Activated B cell treated with CpG ODN at 0.5 μM for 24 hours (primary cell): ENCODE results near the gene SNX15. TPM values are rescaled to one million over a fixed set of nuclear protein-coding genes. Genes with fewer than 3 reads are reported as not detected.
A peak's percentile ranks its signal among the peaks of the same experiment; 100 is the strongest.

ENCODE experiments used
- ATAC-seq: fragments of 200-7000 bp; cut with Tn5 transposase; one replicate; pipeline ENCODE4 v1.10.0; 2021; ENCODE audit warnings: low read depth, mild to moderate bottlenecking, moderate library complexity
- CTCF ChIA-PET: fragments of 350-600 bp; sonication (Branson Sonifier 250); formaldehyde crosslinking; loops from one replicate; lab custom pipeline; 2021; ENCODE audit warnings: antibody characterized with exemption; lab: Charles Lee
- POLR2A ChIA-PET: fragments of 350-600 bp; sonication (Branson Sonifier 250); formaldehyde crosslinking; loops from one replicate; lab custom pipeline; 2021; ENCODE audit warnings: antibody characterized with exemption; lab: Charles Lee
- DNase-seq: peaks from one replicate; pipeline ENCODE4 v3.0.0; 2022
- H3K27ac Mint-ChIP-seq: one replicate; pipeline ENCODE4 v1.8.0; 2020; ENCODE audit warnings: mixed read lengths
- H3K27me3 Mint-ChIP-seq: one replicate; pipeline ENCODE4 v1.8.0; 2021; ENCODE audit warnings: mixed read lengths
- H3K36me3 Mint-ChIP-seq: one replicate; pipeline ENCODE4 v1.8.0; 2021; ENCODE audit warnings: low read depth, mixed read lengths
- H3K4me1 Mint-ChIP-seq: one replicate; pipeline ENCODE4 v1.8.0; 2021; ENCODE audit warnings: mixed read lengths
- H3K4me3 Mint-ChIP-seq: one replicate; pipeline ENCODE4 v1.8.0; 2020; ENCODE audit warnings: mild to moderate bottlenecking, mixed read lengths
- H3K9me3 Mint-ChIP-seq: one replicate; pipeline ENCODE4 v1.8.0; 2020; ENCODE audit warnings: mixed read lengths
- intact Hi-C: fragments of 100-400 bp; cut with micrococcal nuclease; formaldehyde crosslinking; loops from one replicate; pipeline ENCODE4 v1.15.1; 2024
- total RNA-seq: library from RNA; stranded (reverse); gene quantifications from 2 replicates; pipeline ENCODE4 v1.2.3, GENCODE V29; 2022
- TF ChIP-seq, protein P1 (sequence below): fragments of 200-600 bp; IDR thresholded peaks from one replicate; pipeline ENCODE4 v1.8.0; 2022; ENCODE audit warnings: antibody characterized with exemption, mild to moderate bottlenecking

Gene SNX15
- total RNA-seq, 1 donor from 2014 or later, result 17.3 TPM

DNA sequence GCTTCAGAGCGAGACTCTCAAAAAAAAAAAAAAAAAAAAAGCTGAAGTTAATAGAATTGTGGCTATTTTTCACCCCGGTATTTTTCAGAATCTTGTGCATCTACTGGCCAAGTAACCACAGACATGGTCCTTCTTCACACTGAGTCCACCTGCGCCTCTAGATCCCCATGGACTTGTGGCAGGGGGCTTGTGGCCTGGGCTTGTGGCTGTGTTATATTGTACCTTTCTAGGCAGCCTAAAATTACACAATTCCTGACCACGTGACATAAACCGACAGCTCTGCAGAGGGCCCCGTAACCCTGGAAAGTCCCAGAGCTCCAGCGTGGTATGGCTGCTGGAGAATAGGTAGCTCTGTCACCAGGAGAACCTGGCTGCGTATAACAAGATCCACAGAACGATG, 42.0 kb downstream of the SNX15 start:
- Mint-ChIP-seq H3K27ac (no peak overlapping the region), H3K27me3 (no peaks in the 10 kb centered on the region), H3K4me1 (peaks cover 4% of the 10 kb centered on the region), H3K4me3 (no peak overlapping the region), H3K9me3 (no peaks in the 10 kb centered on the region), H3K36me3 (no peaks in the 10 kb centered on the region)
- ChIA-PET POLR2A (no interaction called here), CTCF (no interaction called here)
- no peak for DNase-seq
- no peak for ATAC-seq
- intact Hi-C loops, result no loop called here
- TF ChIP-seq, protein P1, sequence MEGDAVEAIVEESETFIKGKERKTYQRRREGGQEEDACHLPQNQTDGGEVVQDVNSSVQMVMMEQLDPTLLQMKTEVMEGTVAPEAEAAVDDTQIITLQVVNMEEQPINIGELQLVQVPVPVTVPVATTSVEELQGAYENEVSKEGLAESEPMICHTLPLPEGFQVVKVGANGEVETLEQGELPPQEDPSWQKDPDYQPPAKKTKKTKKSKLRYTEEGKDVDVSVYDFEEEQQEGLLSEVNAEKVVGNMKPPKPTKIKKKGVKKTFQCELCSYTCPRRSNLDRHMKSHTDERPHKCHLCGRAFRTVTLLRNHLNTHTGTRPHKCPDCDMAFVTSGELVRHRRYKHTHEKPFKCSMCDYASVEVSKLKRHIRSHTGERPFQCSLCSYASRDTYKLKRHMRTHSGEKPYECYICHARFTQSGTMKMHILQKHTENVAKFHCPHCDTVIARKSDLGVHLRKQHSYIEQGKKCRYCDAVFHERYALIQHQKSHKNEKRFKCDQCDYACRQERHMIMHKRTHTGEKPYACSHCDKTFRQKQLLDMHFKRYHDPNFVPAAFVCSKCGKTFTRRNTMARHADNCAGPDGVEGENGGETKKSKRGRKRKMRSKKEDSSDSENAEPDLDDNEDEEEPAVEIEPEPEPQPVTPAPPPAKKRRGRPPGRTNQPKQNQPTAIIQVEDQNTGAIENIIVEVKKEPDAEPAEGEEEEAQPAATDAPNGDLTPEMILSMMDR, result no peak

DNA sequence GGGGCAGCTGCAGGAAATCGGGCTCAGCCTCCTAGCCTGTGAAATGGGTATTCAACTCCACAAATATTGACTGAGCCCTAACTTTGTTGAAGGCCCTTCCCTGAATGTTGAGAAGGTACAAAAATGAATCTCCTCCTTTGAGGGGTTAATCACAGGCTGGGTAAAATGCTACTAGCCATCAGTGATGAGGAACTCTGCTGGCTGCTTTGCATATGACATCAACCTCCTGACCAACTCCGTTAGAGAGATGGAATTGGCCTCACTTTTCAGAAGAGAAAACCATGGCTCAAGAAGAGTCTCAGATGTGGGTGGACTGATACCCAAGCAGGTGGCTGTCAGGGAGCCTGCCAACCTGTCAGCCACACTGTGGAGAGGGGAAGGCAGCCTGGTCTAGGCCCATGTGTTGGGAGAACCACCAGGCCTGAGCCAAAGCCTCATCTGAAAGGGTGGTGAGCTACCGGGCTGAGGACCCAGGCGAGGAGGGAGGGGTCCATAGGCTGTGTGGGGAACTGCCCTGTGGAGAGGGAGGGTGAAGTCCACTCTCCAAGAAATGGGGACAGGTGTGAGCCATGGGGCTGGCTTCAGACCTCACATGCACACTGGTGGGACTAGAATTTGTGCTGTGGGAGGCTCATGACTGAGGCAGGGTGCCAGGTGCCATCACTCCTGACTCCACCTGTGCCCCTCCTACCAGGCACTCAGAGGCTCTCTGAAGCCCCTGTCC, 44.8 kb downstream of the SNX15 start:
- H3K36me3 Mint-ChIP-seq, result no peaks in the 10 kb centered on the region
- ChIA-PET POLR2A (interaction anchor here (0.6 to 0.7 kb wide), 2 partner anchors 114 to 242 kb away, joined by 4 to 10 read pairs; partner anchors contain the start of gene CDC42EP2), CTCF (no interaction called here)
- no peak for DNase-seq
- no peaks in the 10 kb centered on the region for H3K27me3 Mint-ChIP-seq
- peaks cover 4% of the 10 kb centered on the region for H3K4me1 Mint-ChIP-seq
- TF ChIP-seq, protein P1, result no peak
- H3K27ac Mint-ChIP-seq, result no peak overlapping the region
- H3K4me3 Mint-ChIP-seq, result no peak overlapping the region
- no peak for ATAC-seq
- intact Hi-C loops, result no loop called here
- no peaks in the 10 kb centered on the region for H3K9me3 Mint-ChIP-seq

DNA sequence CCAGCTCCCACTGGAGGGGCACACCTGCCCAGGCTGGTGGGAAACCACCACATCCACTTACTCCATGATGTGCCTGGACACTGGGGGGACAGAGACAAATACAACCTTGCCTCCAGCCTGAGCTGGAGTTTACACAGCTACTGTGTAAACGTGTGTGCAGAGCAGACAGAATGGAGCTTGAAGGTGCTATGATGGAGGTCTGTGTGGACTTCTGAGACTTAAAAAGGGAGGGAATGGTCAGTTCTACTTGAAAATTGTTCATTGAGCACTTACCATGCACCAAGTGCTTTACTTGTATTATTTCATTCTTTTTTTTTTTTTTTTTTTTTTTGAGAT, 45.4 kb downstream of the SNX15 start:
- no peak overlapping the region for H3K27ac Mint-ChIP-seq

DNA sequence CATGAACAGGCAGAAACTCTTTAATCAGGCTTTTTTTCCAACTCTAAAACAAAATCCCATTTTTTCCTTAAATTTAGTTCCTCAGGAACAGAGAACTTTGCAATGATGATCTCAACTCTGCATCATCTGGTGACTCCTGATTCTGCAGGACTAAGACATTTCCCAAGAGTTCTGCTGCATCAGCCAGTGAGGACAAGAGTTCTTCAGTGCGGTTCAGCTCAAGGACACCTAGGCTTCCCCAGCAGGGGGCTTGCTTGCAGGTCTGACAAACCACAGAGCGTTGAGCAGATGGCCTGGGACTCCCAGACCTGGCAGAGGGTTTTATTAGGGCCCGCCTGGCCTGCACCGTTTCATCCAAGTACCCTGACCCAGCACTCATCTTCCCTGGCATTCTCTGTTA, 50.2 kb downstream of the SNX15 start:
- no peaks in the 10 kb centered on the region for H3K36me3 Mint-ChIP-seq
- ChIA-PET POLR2A (interaction anchor here (0.6 kb wide), 1 partner anchor 67 kb away, joined by 7 read pairs; no protein-coding TSS in a partner anchor), CTCF (interaction anchor here (1.4 to 1.9 kb wide), 3 partner anchors 33 to 229 kb away, joined by 3 to 7 read pairs (median 6); partner anchors contain the start of gene ARL2)
- no peak for DNase-seq
- peaks cover 10% of the 10 kb centered on the region for H3K4me1 Mint-ChIP-seq
- TF ChIP-seq, protein P1, result no peak
- intact Hi-C loops, result no loop called here
- H3K9me3 Mint-ChIP-seq, result no peaks in the 10 kb centered on the region
- H3K27me3 Mint-ChIP-seq, result no peaks in the 10 kb centered on the region
- H3K4me3 Mint-ChIP-seq, result no peak overlapping the region
- no peak for ATAC-seq
- H3K27ac Mint-ChIP-seq, result no peak overlapping the region

More for the DNA sequence above, 45.4 kb downstream of the SNX15 start:
- TF ChIP-seq, protein P1, result no peak
- Mint-ChIP-seq H3K36me3 (no peaks in the 10 kb centered on the region), H3K9me3 (no peaks in the 10 kb centered on the region), H3K4me3 (no peak overlapping the region), H3K27me3 (no peaks in the 10 kb centered on the region), H3K4me1 (peaks cover 4% of the 10 kb centered on the region)
- intact Hi-C loops, result no loop called here
- ChIA-PET CTCF (no interaction called here), POLR2A (interaction anchor here (0.7 kb wide), 1 partner anchor 115 kb away, joined by 10 read pairs; no protein-coding TSS in a partner anchor)
- ATAC-seq, result no peak
- DNase-seq, result no peak

DNA sequence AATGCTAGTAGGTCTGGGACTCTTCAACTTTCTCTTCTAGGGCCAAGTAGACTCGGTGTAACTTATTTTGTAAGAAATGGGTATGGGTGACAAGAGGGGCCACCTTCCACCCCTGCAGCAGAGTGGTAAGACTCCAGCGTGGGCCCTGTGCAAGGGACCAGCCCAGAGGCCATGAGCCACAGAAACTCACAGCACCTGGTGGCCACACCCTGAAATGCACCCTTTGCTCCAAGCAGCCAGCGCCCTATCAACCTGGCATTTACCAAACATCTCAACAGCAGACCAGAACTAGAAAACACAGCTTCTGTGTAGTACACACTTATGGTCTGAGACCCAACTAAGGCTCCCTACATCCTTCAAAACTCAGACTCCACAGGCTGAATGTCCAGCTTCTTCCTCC, 50.9 kb downstream of the SNX15 start:
- Mint-ChIP-seq H3K4me1 (peaks cover 10% of the 10 kb centered on the region), H3K4me3 (no peak overlapping the region), H3K27ac (peak overlapping the region; percentile 41), H3K27me3 (no peaks in the 10 kb centered on the region), H3K9me3 (no peaks in the 10 kb centered on the region), H3K36me3 (no peaks in the 10 kb centered on the region)
- ChIA-PET CTCF (interaction anchor here (1.4 to 1.9 kb wide), 2 partner anchors 64 to 230 kb away, joined by 3 to 6 read pairs; partner anchors contain the start of gene ARL2), POLR2A (interaction anchor here (0.6 to 1.0 kb wide), 3 partner anchors 15 to 39 kb away, joined by 3 to 7 read pairs (median 5); partner anchors contain the start of genes VPS51 and ZNHIT2)
- ATAC-seq, result peak; percentile 99
- TF ChIP-seq, protein P1, result no peak
- intact Hi-C loops, result loop anchor here (1.0 kb wide), 3 partner anchors 51 to 231 kb away; partner anchors contain the start of gene SNX15
- DNase-seq, result peak; percentile 51
